SJCRH30 (cell line): ENCODE data around the gene NISCH. TPM values are rescaled to one million over a fixed set of nuclear protein-coding genes. Genes with fewer than 3 reads are reported as not detected.

Experiments
- DNase-seq, 2 experiments: peaks; one replicate each; pipeline ENCODE4 v3.0.0-alpha.2; 2015 to 2020
- H3K27ac ChIP-seq: fragments of 250-450 bp; sonication (Bioruptor Pico); 2 replicates; pipeline ENCODE4 v1.5.1; 2020; ENCODE audit warnings: mild to moderate bottlenecking, moderate library complexity
- H3K27me3 ChIP-seq: fragments of 250-450 bp; sonication (Bioruptor Pico); 2 replicates; pipeline ENCODE4 v1.5.1; 2020; ENCODE audit warnings: mild to moderate bottlenecking, moderate library complexity
- H3K36me3 ChIP-seq: fragments of 250-450 bp; sonication (Bioruptor Pico); 2 replicates; pipeline ENCODE4 v1.5.1; 2020; ENCODE audit warnings: mild to moderate bottlenecking, moderate library complexity
- H3K4me1 ChIP-seq: fragments of 250-450 bp; sonication (Bioruptor Pico); 2 replicates; pipeline ENCODE4 v1.5.1; 2020; ENCODE audit warnings: mild to moderate bottlenecking, moderate library complexity
- H3K4me3 ChIP-seq: fragments of 250-450 bp; sonication (Bioruptor Pico); 2 replicates; pipeline ENCODE4 v1.5.1; 2020; ENCODE audit warnings: mild to moderate bottlenecking, moderate library complexity
- H3K9me3 ChIP-seq: fragments of 250-450 bp; sonication (Bioruptor Pico); replicated peaks from 2 replicates; pipeline ENCODE4 v1.5.1; 2020; ENCODE audit warnings: mild to moderate bottlenecking, moderate library complexity
- total RNA-seq: library from RNA; depleted of rRNA; stranded (reverse); fragments of >200 nt; shearing (Covaris generic); gene quantifications from 2 replicates; pipeline ENCODE4 v1.2.3, GENCODE V29; 2014

NISCH gene
- total RNA-seq, 1 experiment from 2014 or later: 43.5 TPM

DNA sequence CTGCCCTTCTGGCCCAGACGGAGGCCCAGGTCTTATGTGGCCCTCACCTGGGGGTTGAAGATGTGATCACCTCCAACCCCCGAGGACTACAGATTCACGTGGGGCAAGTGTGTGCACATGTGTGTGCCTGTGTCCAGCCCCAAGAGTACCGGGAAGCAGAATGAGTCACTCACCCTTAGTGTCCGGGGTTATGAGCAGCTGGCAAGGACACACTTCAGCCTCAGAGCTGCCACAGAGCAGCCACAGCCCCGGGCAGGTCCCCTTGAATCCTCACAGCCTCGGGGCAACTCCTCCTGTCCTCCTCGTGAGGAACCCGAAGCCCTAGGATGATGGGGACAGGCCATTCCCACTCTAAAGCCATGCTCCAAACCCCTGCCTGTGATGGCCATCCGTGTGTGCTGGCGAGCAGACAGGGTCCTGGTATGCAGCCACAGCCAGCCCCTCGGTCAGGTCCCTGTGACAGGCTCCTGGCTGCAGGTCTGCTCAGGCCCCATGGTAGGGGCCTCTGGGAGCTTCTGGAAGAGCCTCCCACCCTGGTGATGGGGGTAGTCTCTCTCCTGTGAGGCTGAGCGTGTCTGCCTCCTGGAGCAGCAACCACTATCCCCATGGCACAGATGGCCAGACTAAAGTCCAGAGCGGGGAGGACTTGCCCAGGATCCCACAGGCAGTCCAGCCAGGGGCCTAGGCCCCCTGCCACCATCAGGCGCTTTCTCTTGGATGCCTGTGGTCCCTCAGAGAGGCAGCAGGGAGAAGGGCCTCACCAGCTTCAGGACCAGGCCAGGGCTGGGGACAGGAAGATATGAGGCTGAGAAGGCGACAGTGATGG, 40.6 kb downstream of the NISCH start:
- Histone ChIP-seq H3K27me3 (no peaks in the 10 kb centered on the region), H3K36me3 (peaks cover 8% of the 10 kb centered on the region; the same call in 1 of the 2 replicates), H3K4me1 (no peaks in the 10 kb centered on the region), H3K4me3 (no peak overlapping the region), H3K9me3 (no peaks in the 10 kb centered on the region), H3K27ac (no peak overlapping the region)
- peak; percentile 44 to 57 for DNase-seq

DNA sequence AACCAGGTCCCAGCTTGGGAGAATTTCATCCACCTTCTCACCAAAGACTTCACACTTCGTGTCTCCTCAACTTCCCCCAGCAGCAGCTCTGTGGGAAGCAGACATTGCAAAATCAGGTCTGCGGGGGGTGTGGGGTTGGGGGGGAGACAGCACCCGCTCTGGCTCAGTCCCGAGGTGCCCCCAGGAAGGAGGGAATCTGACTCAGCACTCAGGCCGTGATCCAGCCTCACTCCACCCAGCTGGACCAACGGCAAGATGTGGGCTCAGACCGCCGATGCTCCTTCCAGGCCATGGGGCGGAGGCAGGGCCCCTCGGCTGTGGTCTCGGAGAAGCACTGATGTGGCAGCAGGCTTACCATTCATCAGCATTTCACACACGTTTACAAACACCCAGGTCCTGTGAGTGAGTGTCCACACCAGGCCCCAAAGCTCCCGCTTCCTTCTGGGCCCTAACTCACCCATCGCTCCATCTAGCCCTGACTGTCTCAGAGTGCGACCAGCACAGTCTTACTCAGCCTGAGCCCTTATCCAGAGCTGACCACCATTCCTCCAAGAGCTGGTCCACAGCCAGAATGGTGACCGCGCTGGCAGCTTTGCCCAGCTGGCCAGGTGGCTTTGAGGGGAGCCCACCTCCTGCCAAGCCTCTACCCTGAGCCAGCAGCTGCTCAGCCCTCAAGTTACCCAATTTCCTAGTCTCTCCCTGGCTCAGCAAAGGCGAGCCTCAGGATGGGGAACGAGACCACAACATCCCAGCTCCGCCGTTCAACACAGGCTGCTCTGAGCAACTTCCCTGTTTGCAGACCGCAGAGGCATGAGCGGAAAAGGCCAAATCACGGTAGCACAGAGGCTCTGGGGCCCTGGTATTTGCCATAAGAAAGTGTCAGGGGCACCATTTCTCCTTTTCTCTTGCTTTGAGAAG, 43.0 kb downstream of the NISCH start:
- H3K9me3 ChIP-seq: no peaks in the 10 kb centered on the region
- H3K27ac ChIP-seq: no peak overlapping the region
- no peaks in the 10 kb centered on the region; the same call in 1 of the 2 replicates for H3K27me3 ChIP-seq
- DNase-seq: peak in 1 of 2 experiments; percentile 33
- H3K36me3 ChIP-seq: no peaks in the 10 kb centered on the region
- no peaks in the 10 kb centered on the region for H3K4me1 ChIP-seq
- no peak overlapping the region for H3K4me3 ChIP-seq

DNA sequence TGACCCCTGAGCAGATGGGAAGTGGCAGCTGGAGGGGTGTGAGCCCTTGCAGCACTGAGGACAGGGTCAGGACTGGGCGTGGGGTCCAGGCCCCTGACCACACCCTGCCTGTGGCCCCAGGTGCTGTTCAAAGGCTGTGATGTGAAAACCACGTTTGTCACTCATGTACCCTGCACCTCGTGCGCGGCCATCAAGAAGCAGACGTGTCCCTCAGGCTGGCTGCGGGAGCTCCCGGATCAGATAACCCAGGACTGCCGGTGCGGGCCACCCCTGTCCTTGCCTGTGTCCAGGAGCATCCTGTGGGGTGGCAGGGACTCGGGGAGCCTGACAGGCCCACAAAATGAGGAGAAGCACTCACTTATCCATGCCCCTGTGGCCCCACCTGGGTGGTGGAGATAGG, 45.6 kb downstream of the NISCH start:
- H3K9me3 ChIP-seq: no peaks in the 10 kb centered on the region

DNA sequence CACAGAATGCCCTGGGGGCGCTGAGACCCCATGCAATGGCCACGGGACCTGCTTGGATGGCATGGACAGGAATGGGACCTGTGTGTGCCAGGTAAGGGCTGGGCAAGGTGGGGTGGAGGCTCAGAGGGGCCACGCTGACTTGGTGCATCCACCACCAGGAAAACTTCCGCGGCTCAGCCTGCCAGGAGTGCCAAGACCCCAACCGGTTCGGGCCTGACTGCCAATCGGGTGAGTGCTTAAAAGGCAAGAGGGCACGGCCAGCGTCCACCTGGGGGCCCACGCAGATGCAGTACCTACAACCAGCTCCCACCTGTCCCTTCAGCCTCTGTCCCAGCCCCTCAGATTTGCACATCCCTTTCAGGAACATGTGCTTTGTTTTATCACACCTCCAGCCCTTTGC, 46.6 kb downstream of the NISCH start:
- no peak overlapping the region for H3K4me3 ChIP-seq
- H3K9me3 ChIP-seq: no peaks in the 10 kb centered on the region

More for the DNA sequence above, 45.6 kb downstream of the NISCH start:
- no peak for DNase-seq
- peaks cover under 1% of the 10 kb centered on the region; the same call in 1 of the 2 replicates for H3K4me1 ChIP-seq
- H3K27me3 ChIP-seq: no peaks in the 10 kb centered on the region; the same call in none of the 2 replicates
- H3K36me3 ChIP-seq: no peaks in the 10 kb centered on the region
- no peak overlapping the region for H3K4me3 ChIP-seq
- no peak overlapping the region for H3K27ac ChIP-seq

GRCh38 chr3:52502808-52503350, 47.5 kb downstream of the NISCH start:
- Histone ChIP-seq H3K27ac (no peak overlapping the region), H3K27me3 (no peaks in the 10 kb centered on the region; the same call in none of the 2 replicates), H3K4me3 (no peak overlapping the region), H3K4me1 (peaks cover 12% of the 10 kb centered on the region), H3K36me3 (no peaks in the 10 kb centered on the region), H3K9me3 (no peaks in the 10 kb centered on the region)
- DNase-seq: no peak

More for the DNA sequence above, 46.6 kb downstream of the NISCH start:
- H3K4me1 ChIP-seq: peaks cover 10% of the 10 kb centered on the region
- H3K36me3 ChIP-seq: no peaks in the 10 kb centered on the region
- no peaks in the 10 kb centered on the region; the same call in none of the 2 replicates for H3K27me3 ChIP-seq
- no peak overlapping the region for H3K27ac ChIP-seq
- DNase-seq: no peak

GRCh38 chr3:52503788-52504424, 48.5 kb downstream of the NISCH start:
- Histone ChIP-seq H3K4me1 (peaks cover 12% of the 10 kb centered on the region), H3K27ac (no peak overlapping the region), H3K27me3 (no peaks in the 10 kb centered on the region; the same call in none of the 2 replicates), H3K36me3 (no peaks in the 10 kb centered on the region), H3K4me3 (no peak overlapping the region), H3K9me3 (no peaks in the 10 kb centered on the region)
- no peak for DNase-seq

DNA sequence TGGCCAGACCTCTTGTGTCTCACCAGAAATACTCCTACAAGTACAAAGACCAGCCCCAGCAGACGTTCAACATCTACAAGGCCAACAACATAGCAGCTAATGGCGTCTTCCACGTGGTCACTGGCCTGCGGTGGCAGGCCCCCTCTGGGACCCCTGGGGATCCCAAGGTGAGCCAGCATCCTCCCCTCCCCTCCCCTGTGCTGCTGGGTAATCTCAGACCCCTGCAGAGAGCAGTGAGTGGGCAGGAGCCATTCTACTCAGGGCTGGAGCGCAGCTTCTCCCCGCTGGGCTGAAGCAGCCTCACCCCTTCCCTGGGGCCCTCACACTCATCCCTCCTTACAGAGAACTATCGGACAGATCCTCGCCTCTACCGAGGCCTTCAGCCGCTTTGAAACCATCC, 49.6 kb downstream of the NISCH start:
- peaks cover 12% of the 10 kb centered on the region for H3K4me1 ChIP-seq
- H3K27me3 ChIP-seq: peaks cover 3% of the 10 kb centered on the region
- no peaks in the 10 kb centered on the region for H3K36me3 ChIP-seq
- no peak overlapping the region for H3K27ac ChIP-seq
- no peaks in the 10 kb centered on the region for H3K9me3 ChIP-seq
- H3K4me3 ChIP-seq: no peak overlapping the region
- DNase-seq: no peak

GRCh38 chr3:52506266-52506966, 51.0 kb downstream of the NISCH start:
- peak; percentile 27 to 41 for DNase-seq
- H3K4me1 ChIP-seq: peaks cover 12% of the 10 kb centered on the region
- peaks cover 7% of the 10 kb centered on the region for H3K27me3 ChIP-seq
- no peak overlapping the region for H3K27ac ChIP-seq
- H3K4me3 ChIP-seq: no peak overlapping the region
- no peaks in the 10 kb centered on the region for H3K36me3 ChIP-seq
- no peaks in the 10 kb centered on the region for H3K9me3 ChIP-seq

DNA sequence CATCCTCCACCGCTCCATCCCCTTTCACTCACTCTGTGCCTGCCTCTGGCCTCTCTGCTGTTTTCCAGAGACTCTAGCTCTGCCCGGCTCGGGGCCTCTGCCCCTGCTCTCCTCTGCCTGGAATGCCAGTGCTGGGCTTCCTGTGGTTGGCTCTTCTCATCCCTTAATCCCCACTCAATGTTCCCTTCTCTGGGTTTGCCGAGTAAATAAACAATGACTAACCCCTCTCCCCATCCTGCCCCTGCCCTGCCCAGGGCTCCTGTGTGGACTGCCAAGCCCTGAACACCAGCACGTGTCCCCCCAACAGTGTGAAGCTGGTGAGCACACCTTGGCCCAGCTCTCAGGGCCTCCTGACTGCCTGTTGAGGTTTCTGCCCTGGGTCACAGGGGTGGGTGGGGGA, 52.0 kb downstream of the NISCH start:
- Histone ChIP-seq H3K9me3 (no peaks in the 10 kb centered on the region), H3K27ac (no peak overlapping the region), H3K4me3 (no peak overlapping the region), H3K27me3 (peaks cover 17% of the 10 kb centered on the region), H3K4me1 (peaks cover 12% of the 10 kb centered on the region), H3K36me3 (no peaks in the 10 kb centered on the region)
- peak; percentile 81 to 85 for DNase-seq

- Histone ChIP-seq H3K27me3 (peaks cover 33% of the 10 kb centered on the region; the same call in 1 of the 2 replicates), H3K36me3 (no peaks in the 10 kb centered on the region), H3K4me3 (no peak overlapping the region), H3K9me3 (no peaks in the 10 kb centered on the region), H3K27ac (no peak overlapping the region), H3K4me1 (peaks cover 12% of the 10 kb centered on the region)
- no peak for DNase-seq
Observed at GRCh38 chr3:52509753-52510328, 54.4 kb downstream of the NISCH start.

GRCh38 chr3:52511509-52511908, 56.1 kb downstream of the NISCH start:
- Histone ChIP-seq H3K4me1 (peaks cover 8% of the 10 kb centered on the region), H3K27ac (no peak overlapping the region), H3K4me3 (no peak overlapping the region), H3K36me3 (no peaks in the 10 kb centered on the region), H3K27me3 (peaks cover 35% of the 10 kb centered on the region; the same call in 1 of the 2 replicates), H3K9me3 (no peaks in the 10 kb centered on the region)
- no peak for DNase-seq

DNA sequence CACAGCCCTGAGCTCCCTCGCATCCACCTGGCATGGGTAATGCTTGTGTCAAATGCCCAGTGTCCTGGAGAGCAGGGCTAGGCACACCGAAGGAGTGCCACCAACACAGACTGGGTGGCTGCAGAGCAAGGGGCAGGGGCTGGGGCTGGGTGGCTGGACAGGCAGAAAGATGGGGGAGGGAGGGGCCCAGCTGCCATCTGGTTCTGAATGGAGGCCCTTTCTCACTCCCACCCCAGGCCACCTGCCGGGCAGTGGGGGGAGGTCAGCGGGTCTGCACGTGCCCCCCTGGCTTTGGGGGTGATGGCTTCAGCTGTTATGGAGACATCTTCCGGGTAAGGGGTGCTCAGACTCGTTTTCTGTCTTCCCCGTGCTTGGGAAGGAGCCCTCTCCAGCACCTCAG, 56.7 kb downstream of the NISCH start:
- Histone ChIP-seq H3K27me3 (peaks cover 35% of the 10 kb centered on the region; the same call in 1 of the 2 replicates), H3K4me1 (peaks cover 2% of the 10 kb centered on the region), H3K36me3 (no peaks in the 10 kb centered on the region), H3K4me3 (no peak overlapping the region), H3K9me3 (no peaks in the 10 kb centered on the region), H3K27ac (no peak overlapping the region)
- DNase-seq: no peak

GRCh38 chr3:52512727-52513126, 57.3 kb downstream of the NISCH start:
- H3K9me3 ChIP-seq: no peaks in the 10 kb centered on the region
- no peak overlapping the region for H3K27ac ChIP-seq
- H3K27me3 ChIP-seq: peaks cover 35% of the 10 kb centered on the region; the same call in 1 of the 2 replicates
- H3K36me3 ChIP-seq: no peaks in the 10 kb centered on the region
- no peak overlapping the region for H3K4me3 ChIP-seq
- no peak for DNase-seq
- no peaks in the 10 kb centered on the region; the same call in 1 of the 2 replicates for H3K4me1 ChIP-seq
